HepG2 (cell line): ENCODE data around the gene KCNJ14. TPM values are rescaled to one million over a fixed set of nuclear protein-coding genes. Genes with fewer than 3 reads are reported as not detected.

Experiments
- ATAC-seq: fragments of 200-7000 bp; cut with Tn5 transposase; 3 replicates; pipeline ENCODE4 v1.9.1; 2020; ENCODE audit warnings: mild to moderate bottlenecking, moderate library complexity
- BruUV-seq: library from RNA; stranded (reverse); fragments of 400-500 nt; replicated peaks from 2 replicates; lab custom pipeline; 2021; lab: Mats Ljungman, UMichigan
- CTCF ChIA-PET: fragments of 300-600 bp; formaldehyde crosslinking; extraction: SDS; loops from one replicate; lab custom pipeline; 2021; ENCODE audit warnings: low total read pairs, inconsistent platforms, low intra/inter-chr PET ratio; lab: Yijun Ruan, JAX
- POLR2A ChIA-PET: fragments of 350-600 bp; sonication (Branson Sonifier 250); formaldehyde crosslinking; loops from one replicate; lab custom pipeline; 2020; ENCODE audit warnings: antibody characterized with exemption, inconsistent platforms; lab: Yijun Ruan, JAX
- DNase-seq: peaks from one replicate; pipeline ENCODE4 v3.0.0-alpha.2; 2015; ENCODE audit warnings: low spot score
- FAIRE-seq: peaks from 3 replicates; lab custom pipeline; 2011; peaks lifted over from hg19 to GRCh38; lab: Jason Lieb, UNC
- H2AFZ ChIP-seq: one replicate; pipeline ENCODE4 v1.6.1; 2011; ENCODE audit warnings: low read length, inconsistent platforms
- H3K27ac ChIP-seq: fragments of 300-600 bp; 3 replicates; pipeline ENCODE4 v1.8.0; 2011; ENCODE audit warnings: mixed run types, mild to moderate bottlenecking, mixed read lengths, low read length, inconsistent platforms; ENCODE audit not compliant: insufficient read depth; ENCODE audit errors: extremely low read length
- H3K27me3 ChIP-seq, 2 experiments: fragments of 200-600 bp in 1 of 2; 2 replicates in 1 of 2; 3 replicates in 1 of 2; pipeline versions ENCODE4 v1.6.0 to v1.8.0; 2011; ENCODE audit warnings: low read length in 2 of 2, mild to moderate bottlenecking in 2 of 2, moderate library complexity in 2 of 2, inconsistent platforms in 1 of 2; ENCODE audit not compliant: insufficient read depth in 2 of 2, control insufficient read depth in 1 of 2
- H3K36me3 ChIP-seq, 2 experiments: fragments of 200-600 bp in 1 of 2; replicated peaks in 1 of 2; 2 replicates in 1 of 2; 3 replicates in 1 of 2; pipeline versions ENCODE4 v1.5.1 to v1.8.0; 2011; ENCODE audit warnings: low read length in 2 of 2, inconsistent platforms in 1 of 2; ENCODE audit not compliant: insufficient read depth in 2 of 2, control insufficient read depth in 1 of 2
- H3K4me1 ChIP-seq: 2 replicates; pipeline ENCODE4 v1.5.1; 2012; ENCODE audit warnings: low read length, inconsistent platforms; ENCODE audit not compliant: insufficient read depth
- H3K4me2 ChIP-seq: 2 replicates; pipeline ENCODE4 v1.6.0; 2011; ENCODE audit warnings: low read depth, low read length, inconsistent platforms
- H3K4me3 ChIP-seq, 3 experiments: fragments of 200-600 bp in 1 of 3; sonication (generic), shearing (Covaris generic) in 1 of 3; replicated peaks in 1 of 3; 2 replicates each; pipeline ENCODE4 v1.5.1; 2011 to 2016; ENCODE audit warnings: low read length in 3 of 3, inconsistent platforms in 2 of 3, low read depth in 2 of 3, mild to moderate bottlenecking in 2 of 3, control low read depth in 1 of 3, mixed read lengths in 1 of 3; ENCODE audit not compliant: insufficient read depth in 1 of 3
- H3K79me2 ChIP-seq: one replicate; pipeline ENCODE4 v1.6.1; 2011; ENCODE audit warnings: low read length, inconsistent platforms; ENCODE audit not compliant: insufficient read depth
- H3K9ac ChIP-seq: 2 replicates; pipeline ENCODE4 v1.6.0; 2011; ENCODE audit warnings: mild to moderate bottlenecking, low read depth, low read length, inconsistent platforms; ENCODE audit not compliant: insufficient read depth
- H3K9me3 ChIP-seq: 2 replicates; pipeline ENCODE4 v1.5.1; 2012; ENCODE audit warnings: mild to moderate bottlenecking, low read length
- H4K20me1 ChIP-seq: 2 replicates; pipeline ENCODE4 v1.6.0; 2011; ENCODE audit warnings: inconsistent platforms, mild to moderate bottlenecking, low read length, moderate library complexity; ENCODE audit not compliant: insufficient read depth
- BRCA1 ChIP-seq: sonication (generic); formaldehyde crosslinking; IDR thresholded peaks from 2 replicates; pipeline ENCODE4 v1.4.0; 2020; ENCODE audit warnings: missing genetic modification reagents
- CAMTA2 ChIP-seq: sonication (generic); formaldehyde crosslinking; IDR thresholded peaks from 2 replicates; pipeline ENCODE4 v1.4.0; 2020; ENCODE audit warnings: mild to moderate bottlenecking, missing genetic modification reagents, borderline replicate concordance
- CHCHD3 ChIP-seq: sonication (generic); formaldehyde crosslinking; IDR thresholded peaks from 2 replicates; pipeline ENCODE4 v1.8.0; 2022; ENCODE audit warnings: mild to moderate bottlenecking, missing genetic modification reagents, moderate library complexity
- HNRNPUL1 ChIP-seq: fragments of 200-400 bp; formaldehyde crosslinking; IDR thresholded peaks from 2 replicates; pipeline ENCODE4 v1.6.1; 2017; ENCODE audit warnings: low read depth, mild to moderate bottlenecking, low read length, moderate library complexity
- KDM5B ChIP-seq: sonication (generic); formaldehyde crosslinking; IDR thresholded peaks from 2 replicates; pipeline ENCODE4 v1.4.0; 2020; ENCODE audit warnings: missing genetic modification reagents, mild to moderate bottlenecking, borderline replicate concordance
- MED1 ChIP-seq: sonication (generic); formaldehyde crosslinking; IDR thresholded peaks from 2 replicates; pipeline ENCODE4 v1.4.0; 2020; ENCODE audit warnings: missing genetic modification reagents
- NFKB2 ChIP-seq: sonication (generic); formaldehyde crosslinking; IDR thresholded peaks from 2 replicates; pipeline ENCODE4 v1.4.0; 2020; ENCODE audit warnings: missing genetic modification reagents, borderline replicate concordance
- NFYC ChIP-seq: IDR thresholded peaks from 2 replicates; pipeline ENCODE4 v1.6.1; 2016; ENCODE audit warnings: missing genetic modification reagents, missing compliant biosample characterization
- NR2F6 ChIP-seq, 2 experiments: IDR thresholded peaks; 2 replicates each; pipeline ENCODE4 v1.6.1; 2016; ENCODE audit warnings: antibody characterized with exemption in 1 of 2, mild to moderate bottlenecking in 1 of 2
- PCBP1 ChIP-seq: fragments of 200-400 bp; formaldehyde crosslinking; IDR thresholded peaks from 2 replicates; pipeline ENCODE4 v1.6.1; 2017; ENCODE audit warnings: mild to moderate bottlenecking, low read depth, low read length, borderline replicate concordance
- RBM22 ChIP-seq: fragments of 200-400 bp; formaldehyde crosslinking; optimal IDR thresholded peaks from 2 replicates; pipeline ENCODE3; 2017; ENCODE audit warnings: mild to moderate bottlenecking, low read length, moderate library complexity
- RFX5 ChIP-seq: IDR thresholded peaks from 2 replicates; pipeline ENCODE4 v1.6.1; 2011; ENCODE audit warnings: low read depth, low read length, improper control_type of control experiment
- ZMYM3 ChIP-seq: sonication (generic); formaldehyde crosslinking; IDR thresholded peaks from 2 replicates; pipeline ENCODE4 v1.5.1; 2020; ENCODE audit warnings: mild to moderate bottlenecking, missing genetic modification reagents
- ZNF577 ChIP-seq: sonication (generic); formaldehyde crosslinking; IDR thresholded peaks from 2 replicates; pipeline ENCODE4 v1.4.0; 2020; ENCODE audit warnings: mild to moderate bottlenecking, low read depth, missing genetic modification reagents, borderline replicate concordance
- ZNF749 ChIP-seq: sonication (generic); formaldehyde crosslinking; IDR thresholded peaks from 2 replicates; pipeline ENCODE4 v1.8.0; 2022; ENCODE audit warnings: mild to moderate bottlenecking, missing genetic modification reagents, moderate library complexity, borderline replicate concordance
- whole genome bisulfite sequencing: methylation state at CpG from one replicate; pipeline ENCODE4 v1.1.6; 2017; ENCODE audit warnings: low lambda C conversion rate; 5-methylcytosine and 5-hydroxymethylcytosine counted together
- in situ Hi-C: cut with HindIII; loops from 2 replicates; pipeline ENCODE4 v1.10.0; 2017; ENCODE audit warnings: low pct_unique_long_range_greater_than_20kb; ENCODE audit not compliant: extremely low pct_ligation_motif_present
- intact Hi-C: fragments of 100-400 bp; cut with micrococcal nuclease; formaldehyde crosslinking; loops from one replicate; pipeline ENCODE4 v1.10.0; 2022; ENCODE audit not compliant: unreplicated experiment
- polyA plus RNA-seq, 8 experiments: library from polyadenylated mRNA; depleted of rRNA in 3 of 8; stranded (reverse) in 7 of 8; unstranded in 1 of 8; fragments of >200 nt; fragmentation: Illumina TruSeq in 4 of 8; extraction: Trizol in 4 of 8; gene quantifications; 2 replicates each; pipeline versions ENCODE4 v1.2.1 to v1.2.3, GENCODE V29; 2011 to 2016; ENCODE audit warnings: low read depth in 4 of 8, missing spikeins in 1 of 8, mixed read lengths in 1 of 8; ENCODE audit not compliant: insufficient read depth in 1 of 8
- total RNA-seq, 5 experiments: library from RNA; depleted of rRNA; stranded (reverse); fragments of >200 nt; fragmentation: Illumina TruSeq; extraction: Trizol; gene quantifications; 2 replicates each; pipeline ENCODE4 v1.2.3, GENCODE V29; 2016; ENCODE audit warnings: low read depth in 1 of 5
- TF ChIP-seq, protein P1 (sequence below): sonication (generic); formaldehyde crosslinking; conservative IDR thresholded peaks from 2 replicates; pipeline ENCODE4 v1.4.0; 2020; ENCODE audit warnings: missing genetic modification reagents

KCNJ14 gene
- total and polyA plus RNA-seq, 2 of the 13 experiments (the other 11 are each of a cell fraction or from before 2014, with no cell fraction given) = 0.20 to 0.51 TPM

DNA sequence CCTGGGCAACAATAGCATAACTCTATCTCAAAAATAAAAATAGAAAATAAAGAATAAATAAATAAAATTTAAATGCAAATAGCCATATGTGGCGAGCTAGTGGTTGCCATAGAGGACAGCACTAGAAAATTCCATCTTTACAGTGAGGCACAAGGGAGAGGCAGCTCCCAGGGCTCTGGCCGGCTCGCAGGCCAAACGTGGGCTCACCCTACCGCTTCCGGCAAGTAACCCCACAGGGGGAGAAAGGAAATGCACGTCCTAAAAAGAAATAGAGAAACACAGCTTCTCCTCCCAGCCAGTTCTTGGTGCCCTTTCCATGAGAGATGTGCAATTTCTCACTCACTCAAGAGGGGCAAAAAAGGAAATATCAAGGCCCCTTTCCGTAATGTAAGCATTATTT is 22.0 kb upstream of the KCNJ14 start:
- FAIRE-seq = no peak
- CTCF ChIA-PET = no interaction called here

DNA sequence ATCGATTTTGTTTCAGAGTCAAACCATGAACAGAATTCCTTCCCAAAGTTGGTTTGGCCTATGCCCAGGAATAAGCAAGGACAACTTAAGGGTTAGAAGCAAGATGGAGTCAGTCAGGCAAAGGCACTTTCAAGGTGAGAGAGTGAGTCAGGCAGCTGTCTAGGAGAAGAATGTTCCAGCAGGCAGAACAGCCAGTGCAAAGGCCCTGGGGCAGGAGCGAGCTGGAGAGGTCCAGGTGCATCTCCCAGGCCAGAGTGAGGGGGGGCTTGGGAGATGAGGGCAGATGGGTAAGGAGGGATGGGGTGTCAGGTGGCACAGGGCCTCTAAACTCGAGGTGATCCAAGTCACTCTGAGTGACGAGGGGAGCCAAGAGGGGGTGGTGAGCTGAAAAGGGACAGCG is 18.8 kb upstream of the KCNJ14 start:
- in situ Hi-C loops = no loop called here
- CTCF ChIA-PET = no interaction called here
- H3K79me2 ChIP-seq = no peaks in the 10 kb centered on the region
- no peaks in the 10 kb centered on the region for H4K20me1 ChIP-seq
- no peaks in the 10 kb centered on the region for H3K4me1 ChIP-seq
- 59% methylated on average over 5 of the region's 5 CpGs for WGBS
- no peak overlapping the region for H3K4me2 ChIP-seq
- H3K36me3 ChIP-seq = no peaks in the 10 kb centered on the region
- H3K9me3 ChIP-seq = no peaks in the 10 kb centered on the region
- no peak overlapping the region for H3K4me3 ChIP-seq
- POLR2A ChIA-PET = no interaction called here
- FAIRE-seq = no peak
- no peak overlapping the region for H3K27ac ChIP-seq
- H3K27me3 ChIP-seq = no peaks in the 10 kb centered on the region
- BruUV-seq = no TSS peak
- H3K9ac ChIP-seq = no peak overlapping the region
- ATAC-seq = no peak
- no peak overlapping the region for H2AFZ ChIP-seq
- TF ChIP-seq NR2F6 (IDR thresholded peaks at IDR 0.05) = no peak
- TF ChIP-seq NR2F6 (CRISPR knock-in tag; IDR thresholded peaks at IDR 0.05) = no peak
- TF ChIP-seq RFX5 = no peak
- TF ChIP-seq ZMYM3 = 0 out of 2 replicates have a peak, but pooled peaks have one; percentile 15
- TF ChIP-seq ZNF577 (CRISPR knock-in tag) = no peak
- intact Hi-C loops = no loop called here
- no peak for DNase-seq

More for the DNA sequence above, 22.0 kb upstream of the KCNJ14 start:
- H3K27ac ChIP-seq = no peak overlapping the region
- in situ Hi-C loops (no loop called here), intact Hi-C loops (no loop called here)
- no peak for DNase-seq
- no peaks in the 10 kb centered on the region for H3K27me3 ChIP-seq
- H4K20me1 ChIP-seq = no peaks in the 10 kb centered on the region
- no peaks in the 10 kb centered on the region for H3K9me3 ChIP-seq
- H3K4me3 ChIP-seq = no peak overlapping the region
- no peak overlapping the region for H2AFZ ChIP-seq
- 45% methylated on average over 8 of the region's 8 CpGs for WGBS
- BruUV-seq = no TSS peak
- no peaks in the 10 kb centered on the region for H3K4me1 ChIP-seq
- no peaks in the 10 kb centered on the region for H3K36me3 ChIP-seq
- POLR2A ChIA-PET = no interaction called here
- TF ChIP-seq MED1 (CRISPR knock-in tag) = no peak
- TF ChIP-seq, protein P1, sequence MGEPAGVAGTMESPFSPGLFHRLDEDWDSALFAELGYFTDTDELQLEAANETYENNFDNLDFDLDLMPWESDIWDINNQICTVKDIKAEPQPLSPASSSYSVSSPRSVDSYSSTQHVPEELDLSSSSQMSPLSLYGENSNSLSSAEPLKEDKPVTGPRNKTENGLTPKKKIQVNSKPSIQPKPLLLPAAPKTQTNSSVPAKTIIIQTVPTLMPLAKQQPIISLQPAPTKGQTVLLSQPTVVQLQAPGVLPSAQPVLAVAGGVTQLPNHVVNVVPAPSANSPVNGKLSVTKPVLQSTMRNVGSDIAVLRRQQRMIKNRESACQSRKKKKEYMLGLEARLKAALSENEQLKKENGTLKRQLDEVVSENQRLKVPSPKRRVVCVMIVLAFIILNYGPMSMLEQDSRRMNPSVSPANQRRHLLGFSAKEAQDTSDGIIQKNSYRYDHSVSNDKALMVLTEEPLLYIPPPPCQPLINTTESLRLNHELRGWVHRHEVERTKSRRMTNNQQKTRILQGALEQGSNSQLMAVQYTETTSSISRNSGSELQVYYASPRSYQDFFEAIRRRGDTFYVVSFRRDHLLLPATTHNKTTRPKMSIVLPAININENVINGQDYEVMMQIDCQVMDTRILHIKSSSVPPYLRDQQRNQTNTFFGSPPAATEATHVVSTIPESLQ = no peak
- TF ChIP-seq ZNF749 (CRISPR knock-in tag) = no peak
- TF ChIP-seq KDM5B (CRISPR knock-in tag) = no peak
- TF ChIP-seq NFKB2 = no peak
- no peak for TF ChIP-seq CAMTA2 (CRISPR knock-in tag)
- no peak for TF ChIP-seq HNRNPUL1
- TF ChIP-seq BRCA1 (CRISPR knock-in tag) = no peak
- no peak for TF ChIP-seq NFYC (CRISPR knock-in tag)
- no peak for TF ChIP-seq CHCHD3 (CRISPR knock-in tag)
- no peak for TF ChIP-seq RBM22
- no peak for TF ChIP-seq PCBP1
- no peak for ATAC-seq
- H3K9ac ChIP-seq = no peak overlapping the region
- H3K4me2 ChIP-seq = no peak overlapping the region
- no peaks in the 10 kb centered on the region for H3K79me2 ChIP-seq
